DMS79 treated with DMSO at 0.1 percent for 48 hours (cell line): Measurements from ENCODE around the gene FMO2.

Experiments
- DNase-seq: peaks from one replicate; lab custom pipeline; 2025; lab: John Stamatoyannopoulos, UW

Gene FMO2

GRCh38 chr1:171185091-171185490, at the start of gene FMO2:
Gene FMO2 (plus strand): TSS chr1:171185300. CDS start chr1:171185714, 414 bp downstream.
- no peak for DNase-seq

- no peak for DNase-seq
These were observed 47.5 kb upstream of the FMO2 start for GRCh38 chr1:171137580-171137979.

GRCh38 chr1:171138980-171139379, 46.1 kb upstream of the FMO2 start:
- DNase-seq, result no peak

GRCh38 chr1:171139890-171140289, 45.2 kb upstream of the FMO2 start:
- peak; percentile 82 for DNase-seq

GRCh38 chr1:171140401-171140800, 44.7 kb upstream of the FMO2 start:
- no peak for DNase-seq

- peak; percentile 48 for DNase-seq
These were observed 44.0 kb upstream of the FMO2 start for GRCh38 chr1:171140956-171141687.

- DNase-seq, result peak; percentile 58
These were observed 43.2 kb upstream of the FMO2 start for GRCh38 chr1:171141688-171142415.

- DNase-seq, result peak; percentile 99
These were observed 42.4 kb upstream of the FMO2 start for GRCh38 chr1:171142416-171143385.

GRCh38 chr1:171150156-171150555, 34.9 kb upstream of the FMO2 start:
- no peak for DNase-seq

GRCh38 chr1:171152549-171152948, 32.6 kb upstream of the FMO2 start:
- DNase-seq, result peak; percentile 40

GRCh38 chr1:171155484-171155883, 29.6 kb upstream of the FMO2 start:
- no peak for DNase-seq

GRCh38 chr1:171158096-171158495, 27.0 kb upstream of the FMO2 start:
- no peak for DNase-seq

- no peak for DNase-seq
These were observed 26.5 kb upstream of the FMO2 start for GRCh38 chr1:171158551-171158950.

GRCh38 chr1:171159148-171159547, 26.0 kb upstream of the FMO2 start:
- no peak for DNase-seq

GRCh38 chr1:171160211-171160610, 24.9 kb upstream of the FMO2 start:
- DNase-seq, result no peak

- DNase-seq, result no peak
These were observed 24.3 kb upstream of the FMO2 start for GRCh38 chr1:171160639-171161354.

- no peak for DNase-seq
These were observed 23.7 kb upstream of the FMO2 start for GRCh38 chr1:171161431-171161830.

- DNase-seq, result no peak
These were observed 18.7 kb upstream of the FMO2 start for GRCh38 chr1:171166361-171166760.

GRCh38 chr1:171167785-171168184, 17.3 kb upstream of the FMO2 start:
- no peak for DNase-seq

GRCh38 chr1:171172471-171172870, 12.6 kb upstream of the FMO2 start:
- no peak for DNase-seq

- DNase-seq, result no peak
These were observed 12.0 kb upstream of the FMO2 start for GRCh38 chr1:171173069-171173468.
